SK-N-SH (cell line): ENCODE data around the gene KLHDC10. TPM values are rescaled to one million over a fixed set of nuclear protein-coding genes. Genes with fewer than 3 reads are reported as not detected.
A peak's percentile ranks its signal among the peaks of the same experiment; 100 is the strongest.

Source experiments
- CHD2 ChIP-seq: fragments of 150-350 bp; IDR thresholded peaks from 2 replicates; pipeline ENCODE4 v1.6.1; 2018; ENCODE audit warnings: low read length; ENCODE audit not compliant: partially characterized antibody
- ELF1 ChIP-seq: IDR thresholded peaks from 2 replicates; pipeline ENCODE4 v1.4.0; 2012
- EP300 ChIP-seq, 2 experiments: IDR thresholded peaks; 2 replicates each; pipeline versions ENCODE4 v1.4.0 to v1.6.1; 2012; ENCODE audit warnings: borderline replicate concordance in 1 of 2, low read depth in 1 of 2, low read length in 1 of 2
- EZH2phosphoT487 ChIP-seq: fragments of 200-600 bp; sonication (generic); IDR thresholded peaks from 2 replicates; pipeline ENCODE4 v1.6.1; 2017; ENCODE audit warnings: low read depth, mixed run types, mild to moderate bottlenecking, antibody characterized with exemption, moderate library complexity, borderline replicate concordance
- FOSL2 ChIP-seq: IDR thresholded peaks from 2 replicates; pipeline ENCODE4 v1.4.0; 2012; ENCODE audit warnings: low read depth, mild to moderate bottlenecking, moderate library complexity, borderline replicate concordance
- FOXJ3 ChIP-seq: sonication (generic); formaldehyde crosslinking; IDR thresholded peaks from 2 replicates; pipeline ENCODE4 v1.5.1; 2020; ENCODE audit warnings: mild to moderate bottlenecking, missing genetic modification reagents
- FOXM1 ChIP-seq: IDR thresholded peaks from 2 replicates; pipeline ENCODE4 v1.4.0; 2012; ENCODE audit warnings: low read depth, mild to moderate bottlenecking
- GABPA ChIP-seq: IDR thresholded peaks from 2 replicates; pipeline ENCODE4 v1.4.0; 2012; ENCODE audit warnings: low read depth, mild to moderate bottlenecking
- GATA2 ChIP-seq: sonication (generic); formaldehyde crosslinking; IDR thresholded peaks from 2 replicates; pipeline ENCODE4 v1.5.0; 2020; ENCODE audit warnings: mild to moderate bottlenecking, missing genetic modification reagents
- JUND ChIP-seq: IDR thresholded peaks from 2 replicates; pipeline ENCODE4 v1.4.0; 2012
- MAX ChIP-seq: IDR thresholded peaks from 2 replicates; pipeline ENCODE4 v1.4.0; 2012; ENCODE audit warnings: low read depth
- MEF2A ChIP-seq: IDR thresholded peaks from 2 replicates; pipeline ENCODE4 v1.4.0; 2012; ENCODE audit warnings: low read depth, borderline replicate concordance
- MXI1 ChIP-seq: IDR thresholded peaks from 2 replicates; pipeline ENCODE4 v1.6.1; 2012; ENCODE audit warnings: mild to moderate bottlenecking, low read depth, low read length, improper control_type of control experiment
- POLR2AphosphoS5 ChIP-seq: IDR thresholded peaks from 2 replicates; pipeline ENCODE4 v1.6.1; 2012; ENCODE audit warnings: low read depth, low read length
- RAD21 ChIP-seq: IDR thresholded peaks from 2 replicates; pipeline ENCODE4 v1.6.1; 2012; ENCODE audit warnings: mild to moderate bottlenecking, low read length
- RCOR1 ChIP-seq: fragments of 150-350 bp; IDR thresholded peaks from 2 replicates; pipeline ENCODE4 v1.6.1; 2017; ENCODE audit warnings: antibody characterized with exemption, low read length
- RFX5 ChIP-seq: IDR thresholded peaks from 2 replicates; pipeline ENCODE4 v1.6.1; 2012; ENCODE audit warnings: mild to moderate bottlenecking, improper control_type of control experiment, low read length
- RXRA ChIP-seq: IDR thresholded peaks from 2 replicates; pipeline ENCODE4 v1.4.0; 2012; ENCODE audit warnings: low read depth, mild to moderate bottlenecking, borderline replicate concordance
- SIN3A ChIP-seq: IDR thresholded peaks from 2 replicates; pipeline ENCODE4 v1.6.1; 2012; ENCODE audit warnings: low read depth, mild to moderate bottlenecking, low read length, moderate library complexity, borderline replicate concordance
- SMC3 ChIP-seq: IDR thresholded peaks from 2 replicates; pipeline ENCODE4 v1.6.1; 2012; ENCODE audit warnings: low read depth, low read length, improper control_type of control experiment
- TEAD4 ChIP-seq: IDR thresholded peaks from 2 replicates; pipeline ENCODE4 v1.4.0; 2012; ENCODE audit warnings: mild to moderate bottlenecking, borderline replicate concordance; ENCODE audit not compliant: insufficient read depth
- YY1 ChIP-seq: IDR thresholded peaks from 2 replicates; pipeline ENCODE4 v1.4.0; 2012; ENCODE audit warnings: low read depth, mild to moderate bottlenecking
- ZBTB33 ChIP-seq: IDR thresholded peaks from 2 replicates; pipeline ENCODE4 v1.4.0; 2012; ENCODE audit warnings: low read depth, borderline replicate concordance
- polyA plus RNA-seq, 3 experiments: library from polyadenylated mRNA; depleted of rRNA; stranded (reverse); fragments of >200 nt; gene quantifications; 2 replicates each; pipeline ENCODE4 v1.2.3, GENCODE V29; 2012
- TF ChIP-seq, protein P1 (sequence below): fragments of 150-350 bp; IDR thresholded peaks from 2 replicates; pipeline ENCODE4 v1.6.1; 2016; ENCODE audit warnings: mild to moderate bottlenecking, low read depth, low read length
- TF ChIP-seq, protein P2 (sequence below): fragments of 150-350 bp; IDR thresholded peaks from 2 replicates; pipeline ENCODE4 v1.6.1; 2017; ENCODE audit warnings: antibody characterized with exemption, low read length, low read depth, borderline replicate concordance

The KLHDC10 gene
- polyA plus RNA-seq, 1 of the 3 experiments (the other 2 are of a cell fraction) = 15.9 TPM

DNA sequence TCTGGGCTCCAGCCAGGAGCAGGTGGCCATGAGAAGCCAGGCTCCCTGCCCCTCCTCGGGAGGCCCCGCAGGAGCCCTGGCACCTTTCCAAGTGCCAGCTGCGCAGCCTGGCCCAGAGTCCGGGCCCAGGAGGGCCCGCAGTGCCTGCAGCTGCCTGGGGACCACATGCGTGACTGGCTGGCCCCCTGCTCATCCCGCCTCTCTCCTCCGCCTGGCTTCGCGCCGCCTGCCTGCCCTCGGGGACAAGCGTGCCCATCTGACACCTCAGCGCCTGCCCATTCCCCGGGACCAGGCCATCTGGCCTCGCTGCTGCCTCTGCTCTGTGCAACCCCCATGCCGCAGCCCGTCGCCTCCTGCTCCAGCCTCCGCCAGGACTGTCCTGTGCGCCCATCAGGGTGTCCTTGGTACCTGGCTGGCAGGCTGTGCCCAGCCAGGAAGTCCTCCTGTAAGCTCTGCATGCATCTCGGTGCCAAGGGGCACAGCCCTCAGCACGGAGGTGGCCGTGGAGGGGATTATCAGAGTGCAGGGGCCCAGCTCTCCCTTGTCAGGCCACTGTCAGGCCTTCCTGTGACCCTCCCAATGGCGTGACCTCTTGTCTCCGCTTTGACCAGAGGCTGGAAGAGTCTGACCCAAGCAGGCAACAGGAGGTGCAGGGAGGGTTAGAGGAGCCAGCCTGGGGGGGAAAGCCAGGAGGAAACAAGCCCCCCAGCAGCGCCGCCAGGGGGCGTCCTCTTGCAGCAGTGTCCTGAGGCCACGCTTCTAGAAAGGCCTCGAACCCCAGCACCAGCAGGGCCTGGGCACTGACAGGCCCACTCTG, 84.4 kb downstream of the KLHDC10 start (continued):
- no peak for TF ChIP-seq EZH2phosphoT487
- no peak for TF ChIP-seq POLR2AphosphoS5
- peak; percentile 95 for TF ChIP-seq FOXJ3 (CRISPR knock-in tag)
- peak in 1 of 2 experiments; percentile 71; a peak in 2 of 4 replicates for TF ChIP-seq EP300 (IDR thresholded peaks at IDR 0.05; ENCODE audit: borderline replicate concordance in 1 of 2, low read depth in 1 of 2, low read length in 1 of 2)
- TF ChIP-seq, protein P1, sequence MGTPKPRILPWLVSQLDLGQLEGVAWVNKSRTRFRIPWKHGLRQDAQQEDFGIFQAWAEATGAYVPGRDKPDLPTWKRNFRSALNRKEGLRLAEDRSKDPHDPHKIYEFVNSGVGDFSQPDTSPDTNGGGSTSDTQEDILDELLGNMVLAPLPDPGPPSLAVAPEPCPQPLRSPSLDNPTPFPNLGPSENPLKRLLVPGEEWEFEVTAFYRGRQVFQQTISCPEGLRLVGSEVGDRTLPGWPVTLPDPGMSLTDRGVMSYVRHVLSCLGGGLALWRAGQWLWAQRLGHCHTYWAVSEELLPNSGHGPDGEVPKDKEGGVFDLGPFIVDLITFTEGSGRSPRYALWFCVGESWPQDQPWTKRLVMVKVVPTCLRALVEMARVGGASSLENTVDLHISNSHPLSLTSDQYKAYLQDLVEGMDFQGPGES = no peak
- no peak; the same call in 1 of the 2 replicates for TF ChIP-seq RAD21
- TF ChIP-seq ELF1 = no peak
- TF ChIP-seq ZBTB33 = no peak
- no peak for TF ChIP-seq GABPA
- no peak for TF ChIP-seq TEAD4
- TF ChIP-seq RXRA = no peak
- TF ChIP-seq, protein P2, sequence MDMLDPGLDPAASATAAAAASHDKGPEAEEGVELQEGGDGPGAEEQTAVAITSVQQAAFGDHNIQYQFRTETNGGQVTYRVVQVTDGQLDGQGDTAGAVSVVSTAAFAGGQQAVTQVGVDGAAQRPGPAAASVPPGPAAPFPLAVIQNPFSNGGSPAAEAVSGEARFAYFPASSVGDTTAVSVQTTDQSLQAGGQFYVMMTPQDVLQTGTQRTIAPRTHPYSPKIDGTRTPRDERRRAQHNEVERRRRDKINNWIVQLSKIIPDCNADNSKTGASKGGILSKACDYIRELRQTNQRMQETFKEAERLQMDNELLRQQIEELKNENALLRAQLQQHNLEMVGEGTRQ = no peak
- no peak for TF ChIP-seq MAX
- no peak for TF ChIP-seq FOSL2
- TF ChIP-seq MXI1 = peak; percentile 92
- no peak for TF ChIP-seq SIN3A
- no peak for TF ChIP-seq FOXM1
- TF ChIP-seq RCOR1 = peak; percentile 84
- TF ChIP-seq JUND = no peak
- TF ChIP-seq YY1 = no peak
- TF ChIP-seq GATA2 (CRISPR knock-in tag) = no peak; the same call in 1 of the 2 replicates
- TF ChIP-seq SMC3 = no peak; the same call in 1 of the 2 replicates
- no peak for TF ChIP-seq MEF2A
- TF ChIP-seq RFX5 = no peak
- no peak for TF ChIP-seq CHD2
- TF ChIP-seq, all 33 proteins: peak for 7
